ENCODE data around the gene PSAT1.

The PSAT1 gene

GRCh38 chr9:78365748-78366697, 69.1 kb downstream of the PSAT1 start:
- DNase-seq (ENCODE audit: low spot score): no peak

- no peak for DNase-seq (ENCODE audit: low spot score)
These were observed 69.9 kb downstream of the PSAT1 start for GRCh38 chr9:78366827-78367226.

GRCh38 chr9:78368236-78368635, 71.3 kb downstream of the PSAT1 start:
- no peak for DNase-seq (ENCODE audit: low spot score)

- peak; percentile 32 for DNase-seq (ENCODE audit: low spot score)
These were observed 72.8 kb downstream of the PSAT1 start for GRCh38 chr9:78369639-78370219.

GRCh38 chr9:78370991-78371390, 74.1 kb downstream of the PSAT1 start:
- DNase-seq (ENCODE audit: low spot score): no peak

- no peak for DNase-seq (ENCODE audit: low spot score)
These were observed 75.1 kb downstream of the PSAT1 start for GRCh38 chr9:78371981-78372380.
